DND-41 (cell line): ENCODE data around the gene SEMA5B.
A peak's percentile ranks its signal among the peaks of the same experiment; 100 is the strongest.

Experiments
- ATAC-seq: fragments of 200-7000 bp; cut with Tn5 transposase; 3 replicates; pipeline ENCODE4 v1.9.1; 2021; ENCODE audit warnings: low read depth; ENCODE audit not compliant: insufficient read depth
- DNase-seq: peaks from one replicate; pipeline ENCODE4 v3.0.0-alpha.2; 2020
- H2AFZ ChIP-seq: 2 replicates; pipeline ENCODE4 v1.6.0; 2012; ENCODE audit warnings: low read depth, low read length
- H3K27ac ChIP-seq: 2 replicates; pipeline ENCODE4 v1.5.1; 2012; ENCODE audit warnings: low read length, inconsistent platforms
- H3K27me3 ChIP-seq: fragments of 200-600 bp; sonication (generic); 2 replicates; pipeline ENCODE4 v1.6.0; 2012; ENCODE audit warnings: low read length, mild to moderate bottlenecking, inconsistent platforms; ENCODE audit not compliant: insufficient read depth, poor library complexity
- H3K36me3 ChIP-seq: 2 replicates; pipeline ENCODE4 v1.5.1; 2012; ENCODE audit warnings: low read length, inconsistent platforms; ENCODE audit not compliant: insufficient read depth
- H3K4me1 ChIP-seq: 2 replicates; pipeline ENCODE4 v1.5.1; 2012; ENCODE audit warnings: mild to moderate bottlenecking, low read length; ENCODE audit not compliant: insufficient read depth
- H3K4me2 ChIP-seq: 2 replicates; pipeline ENCODE4 v1.6.0; 2012; ENCODE audit warnings: mild to moderate bottlenecking, moderate library complexity, low read length, inconsistent platforms; ENCODE audit not compliant: insufficient read depth
- H3K4me3 ChIP-seq, 2 experiments: fragments of 200-600 bp in 1 of 2; shearing (Covaris generic) in 1 of 2; 2 replicates each; pipeline ENCODE4 v1.5.1; 2012 to 2016; ENCODE audit warnings: inconsistent platforms in 2 of 2, low read length in 2 of 2, mild to moderate bottlenecking in 2 of 2, low read depth in 1 of 2, moderate library complexity in 1 of 2
- H3K79me2 ChIP-seq: 2 replicates; pipeline ENCODE4 v1.6.0; 2012; ENCODE audit warnings: low read length, inconsistent platforms; ENCODE audit not compliant: insufficient read depth
- H3K9ac ChIP-seq: 2 replicates; pipeline ENCODE4 v1.6.0; 2012; ENCODE audit warnings: low read depth, mild to moderate bottlenecking, inconsistent platforms, low read length, moderate library complexity
- H3K9me3 ChIP-seq: 2 replicates; pipeline ENCODE4 v1.5.1; 2012; ENCODE audit warnings: low read length, moderate library complexity, mild to moderate bottlenecking, inconsistent platforms; ENCODE audit not compliant: insufficient read depth, severe bottlenecking
- H4K20me1 ChIP-seq: 2 replicates; pipeline ENCODE4 v1.6.0; 2012; ENCODE audit warnings: low read length; ENCODE audit not compliant: insufficient read depth
- CTCF ChIP-seq: IDR thresholded peaks from 2 replicates; pipeline ENCODE4 v1.5.1; 2012; ENCODE audit warnings: borderline replicate concordance, low read length, moderate library complexity, mild to moderate bottlenecking; ENCODE audit not compliant: poor library complexity, severe bottlenecking; ENCODE audit errors: extremely low read depth
- EZH2 ChIP-seq: IDR thresholded peaks from 3 replicates; pipeline ENCODE4 v1.6.1; 2012; ENCODE audit warnings: borderline replicate concordance, low read depth, mild to moderate bottlenecking, moderate library complexity, low read length, inconsistent platforms; ENCODE audit not compliant: severe bottlenecking

Gene SEMA5B

GRCh38 chr3:122918576-122919290 lies 108.8 kb downstream of the SEMA5B start:
- Histone ChIP-seq H3K36me3 (no peaks in the 10 kb centered on the region), H4K20me1 (no peaks in the 10 kb centered on the region; the same call in 1 of the 2 replicates), H3K79me2 (no peaks in the 10 kb centered on the region), H3K9ac (no peak overlapping the region), H2AFZ (no peak overlapping the region), H3K4me2 (no peak overlapping the region), H3K4me1 (peaks cover 15% of the 10 kb centered on the region), H3K27ac (no peak overlapping the region), H3K27me3 (no peaks in the 10 kb centered on the region), H3K9me3 (no peaks in the 10 kb centered on the region), H3K4me3 (no peak overlapping the region)
- ATAC-seq (no peak), DNase-seq (peak; percentile 14)
- TF ChIP-seq CTCF (no peak), EZH2 (no peak)

GRCh38 chr3:122917412-122917811 lies 110.2 kb downstream of the SEMA5B start:
- Histone ChIP-seq H3K9ac (no peak overlapping the region), H3K4me1 (peaks cover 15% of the 10 kb centered on the region), H3K36me3 (no peaks in the 10 kb centered on the region), H3K4me2 (no peak overlapping the region), H3K79me2 (no peaks in the 10 kb centered on the region), H3K9me3 (no peaks in the 10 kb centered on the region), H2AFZ (no peak overlapping the region), H3K27me3 (no peaks in the 10 kb centered on the region), H3K27ac (no peak overlapping the region), H4K20me1 (no peaks in the 10 kb centered on the region; the same call in 1 of the 2 replicates), H3K4me3 (no peak overlapping the region)
- TF ChIP-seq CTCF (no peak), EZH2 (no peak)
- no peak for ATAC-seq
- DNase-seq: no peak

DNA sequence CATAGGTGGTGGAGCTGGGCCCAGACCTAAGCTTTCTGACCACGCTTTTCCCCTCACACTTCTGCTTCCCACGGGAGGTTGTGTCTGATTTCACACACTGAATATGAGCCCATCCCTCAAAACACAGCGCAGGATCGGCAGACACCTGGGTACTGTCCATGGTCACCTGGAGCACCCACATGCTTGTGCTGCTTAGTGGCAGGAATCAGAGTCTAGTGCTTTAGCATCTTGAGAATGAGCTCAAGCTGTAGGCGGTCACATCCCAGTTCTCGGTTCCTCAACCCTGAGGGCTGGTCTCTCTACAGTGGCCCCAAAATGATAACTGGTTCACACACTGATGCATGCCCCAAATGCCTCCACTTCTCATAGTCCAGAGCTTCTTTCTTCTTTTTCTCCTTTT lies 111.0 kb downstream of the SEMA5B start:
- Histone ChIP-seq H3K27ac (no peak overlapping the region), H4K20me1 (no peaks in the 10 kb centered on the region; the same call in 1 of the 2 replicates), H3K79me2 (no peaks in the 10 kb centered on the region), H3K4me3 (no peak overlapping the region), H2AFZ (no peak overlapping the region), H3K4me2 (no peak overlapping the region), H3K9me3 (no peaks in the 10 kb centered on the region), H3K36me3 (no peaks in the 10 kb centered on the region), H3K9ac (no peak overlapping the region), H3K4me1 (peaks cover 15% of the 10 kb centered on the region), H3K27me3 (no peaks in the 10 kb centered on the region)
- no peak for TF ChIP-seq CTCF
- TF ChIP-seq EZH2: no peak
- DNase-seq (no peak), ATAC-seq (0 out of 3 replicates have a peak, but pooled peaks have one; percentile 2)
